ENCODE data around the gene NELL1.
"Not testable (repeated sequence)": the region's sequence is repeated elsewhere in the genome, so short reads cannot be mapped to it uniquely, and the experiment has no call there.

The NELL1 gene

DNA sequence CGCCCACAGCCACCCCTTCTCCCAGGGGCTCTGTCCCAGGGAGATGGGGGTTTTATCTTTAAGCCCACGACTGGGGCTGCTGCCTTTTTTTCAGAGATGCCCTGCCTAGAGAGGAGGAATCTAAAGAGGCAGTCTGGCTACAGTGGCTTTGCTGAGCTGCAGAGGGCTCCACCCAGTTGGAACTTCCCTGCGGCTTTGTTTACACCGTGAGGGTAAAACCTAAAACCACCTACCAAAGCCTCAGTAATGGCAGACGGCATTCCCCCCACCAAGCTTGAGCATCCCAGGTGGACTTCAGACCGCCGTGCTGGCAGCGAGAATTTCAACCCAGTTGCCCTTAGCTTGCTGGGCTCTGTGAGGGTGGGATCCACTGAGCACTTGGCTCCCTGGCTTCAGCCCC, 535.8 kb downstream of the NELL1 start:
- no peak for DNase-seq (ENCODE audit: low read depth)

DNA sequence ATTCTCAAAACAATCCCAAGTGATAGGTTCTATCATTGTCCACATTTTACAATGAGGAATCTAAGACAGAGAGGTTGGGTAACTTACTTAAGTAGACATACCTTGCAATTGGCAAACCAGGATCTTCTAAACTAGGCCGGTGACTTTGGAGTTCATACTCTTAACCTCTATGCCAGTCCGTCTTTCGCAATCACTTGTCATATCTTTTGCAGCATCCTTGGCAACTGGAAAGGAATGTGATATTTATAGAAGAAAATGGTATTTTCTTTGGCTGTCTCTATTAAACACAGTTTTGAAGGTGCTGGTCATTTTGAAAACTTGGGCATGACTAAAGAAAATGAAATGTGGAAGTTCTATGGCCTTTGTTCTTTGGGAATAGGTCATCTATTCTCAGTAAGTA, 556.5 kb downstream of the NELL1 start:
- DNase-seq (ENCODE audit: low read depth) = no peak

DNA sequence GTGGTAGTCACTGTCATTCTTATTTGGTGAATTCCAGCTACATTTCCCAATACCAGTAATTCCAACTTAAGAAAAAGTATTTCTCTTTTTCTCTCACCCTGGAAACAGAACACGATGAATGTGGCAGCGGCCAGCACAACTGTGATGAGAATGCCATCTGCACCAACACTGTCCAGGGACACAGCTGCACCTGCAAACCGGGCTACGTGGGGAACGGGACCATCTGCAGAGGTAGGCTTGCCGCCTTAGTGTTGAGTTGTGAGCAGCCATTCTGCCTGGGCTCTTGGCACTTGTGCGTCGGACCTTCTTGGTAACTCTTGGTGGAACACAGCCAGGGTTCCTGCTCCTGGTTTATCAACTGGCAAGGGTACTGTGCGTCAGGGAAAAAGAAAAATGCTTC, 559.8 kb downstream of the NELL1 start:
- DNase-seq (ENCODE audit: low read depth) = no peak

DNA sequence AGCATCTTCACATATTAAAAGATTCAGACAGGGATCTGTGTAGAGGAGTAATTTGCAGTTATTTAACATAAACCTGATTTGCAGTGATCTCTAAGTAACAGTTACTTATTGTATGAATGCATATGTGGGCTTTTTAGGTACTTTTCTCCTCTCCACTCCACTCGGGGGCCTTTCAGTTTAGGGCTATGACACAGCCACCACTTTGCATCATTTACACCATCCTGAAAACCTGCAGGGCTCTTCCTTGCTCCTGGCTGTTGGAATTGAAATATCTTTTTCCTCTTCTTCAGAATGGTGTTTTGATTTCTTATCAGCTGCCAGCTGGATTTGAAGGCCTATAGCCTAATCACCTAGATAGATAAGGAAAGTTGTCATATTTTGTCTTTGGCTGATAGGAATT, 580.8 kb downstream of the NELL1 start:
- no peak for DNase-seq (ENCODE audit: low read depth)

DNA sequence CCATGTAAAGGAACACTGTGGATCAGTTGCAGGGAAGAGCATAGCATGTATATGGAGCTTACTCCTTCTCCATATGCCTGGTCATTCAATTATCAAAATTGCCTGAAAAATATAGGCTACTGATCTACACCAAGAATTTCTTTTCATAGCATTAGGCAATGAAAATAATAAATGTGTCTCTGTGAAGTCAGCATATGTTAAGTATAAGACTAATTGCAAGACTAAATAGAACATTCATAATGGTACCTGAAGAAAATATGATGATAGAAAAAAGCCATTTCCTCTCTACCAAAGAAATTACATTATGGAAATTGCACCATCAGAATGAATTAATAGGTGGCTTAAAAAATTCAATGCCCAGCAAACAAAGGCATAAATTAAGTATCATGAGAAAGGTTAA, 584.7 kb downstream of the NELL1 start:
- no peak for DNase-seq (ENCODE audit: low read depth)

DNA sequence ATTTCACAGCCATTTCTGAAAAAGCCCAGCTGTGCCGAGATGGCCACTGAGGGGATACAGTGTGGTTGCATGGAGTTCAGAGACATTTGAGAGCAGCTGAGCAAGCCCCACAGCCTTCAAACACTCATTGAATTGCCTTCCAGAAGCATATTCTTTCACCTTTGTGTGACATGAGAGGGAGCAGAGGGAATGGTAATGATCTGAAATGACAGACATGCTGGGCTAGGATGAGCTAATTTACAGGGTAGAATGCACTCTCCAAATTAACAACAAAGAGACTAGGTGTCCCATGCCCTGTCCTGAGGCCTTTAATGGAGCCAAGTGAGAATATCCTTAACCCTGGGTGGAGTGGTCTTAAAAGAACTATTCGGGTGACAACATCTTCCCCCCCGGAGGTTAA, 585.4 kb downstream of the NELL1 start:
- no peak for DNase-seq (ENCODE audit: low read depth)

DNA sequence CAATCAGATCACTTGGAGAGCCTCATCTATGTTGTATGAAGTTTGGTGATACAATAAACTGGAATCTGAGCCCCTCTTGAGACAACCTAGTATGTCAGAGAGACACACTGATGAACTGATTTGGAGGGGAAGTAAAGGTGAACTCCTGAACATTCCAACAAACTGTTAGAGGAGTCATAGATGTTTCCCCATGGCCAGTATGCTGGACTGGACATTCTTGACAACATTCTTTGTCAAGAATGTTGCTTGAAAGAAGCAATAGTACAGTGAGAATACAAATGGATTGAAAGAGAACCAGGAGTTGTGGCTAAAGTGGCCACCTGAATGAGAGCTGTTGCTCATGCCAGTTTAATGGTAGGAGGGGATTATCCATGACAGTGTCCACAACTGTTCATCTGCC, 588.1 kb downstream of the NELL1 start:
- no peak for DNase-seq (ENCODE audit: low read depth)

DNA sequence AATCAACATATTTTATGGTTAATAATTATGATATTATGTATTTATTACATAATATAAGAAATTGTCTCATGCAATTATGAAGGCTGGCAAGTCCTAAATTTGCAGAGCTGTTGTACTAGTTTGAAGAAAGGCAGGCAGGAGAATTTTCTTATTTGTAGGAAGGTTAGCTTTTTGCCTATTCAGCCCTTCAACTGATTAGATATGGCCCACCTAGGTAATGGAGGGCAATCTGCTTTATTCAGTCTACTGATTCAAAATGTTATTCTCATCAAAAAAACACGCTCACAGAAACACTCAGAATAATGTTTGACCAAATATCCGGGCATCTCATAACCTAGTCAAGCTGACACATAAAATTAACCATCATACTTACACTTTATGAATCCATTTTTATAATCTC, 589.0 kb downstream of the NELL1 start:
- no peak for DNase-seq (ENCODE audit: low read depth)

DNA sequence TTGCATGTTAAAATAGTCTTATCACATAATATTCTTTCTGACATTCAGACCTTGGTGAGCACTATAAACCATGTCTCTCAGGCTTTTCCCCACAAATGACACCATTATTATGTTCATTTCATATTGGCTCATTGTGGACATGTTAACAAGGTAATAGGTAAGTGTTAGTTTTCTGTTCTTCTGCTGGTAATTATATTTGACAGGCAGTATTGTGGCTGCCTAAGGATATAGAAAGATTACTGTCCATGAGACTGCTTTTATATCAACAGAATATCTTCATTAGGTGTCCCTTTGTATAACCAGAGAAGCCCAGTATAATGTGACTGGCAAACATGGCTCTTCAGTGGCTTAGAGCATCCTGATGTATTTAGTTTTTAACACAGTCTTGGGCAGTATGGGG, 590.7 kb downstream of the NELL1 start:
- no peak for DNase-seq (ENCODE audit: low read depth)

DNA sequence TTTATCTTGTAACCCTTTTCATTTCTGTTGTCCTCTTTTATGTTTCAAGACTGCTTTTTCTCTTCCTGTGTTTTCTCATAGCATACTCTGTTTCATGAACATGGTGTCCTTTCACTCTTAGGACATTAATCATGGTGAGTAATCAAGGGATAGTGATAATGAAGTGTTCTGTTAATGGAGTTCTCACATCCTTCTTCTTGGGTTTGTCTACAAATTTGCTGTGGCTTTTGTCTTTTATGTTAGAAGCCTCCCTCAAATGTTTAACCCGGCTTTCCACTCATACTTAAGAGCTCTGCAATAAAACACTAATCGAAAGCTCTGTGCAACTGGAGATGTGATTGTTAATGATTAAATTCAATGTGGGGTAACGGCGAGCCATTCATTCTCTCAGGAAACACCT, 593.6 kb downstream of the NELL1 start:
- no peak for DNase-seq (ENCODE audit: low read depth)

DNA sequence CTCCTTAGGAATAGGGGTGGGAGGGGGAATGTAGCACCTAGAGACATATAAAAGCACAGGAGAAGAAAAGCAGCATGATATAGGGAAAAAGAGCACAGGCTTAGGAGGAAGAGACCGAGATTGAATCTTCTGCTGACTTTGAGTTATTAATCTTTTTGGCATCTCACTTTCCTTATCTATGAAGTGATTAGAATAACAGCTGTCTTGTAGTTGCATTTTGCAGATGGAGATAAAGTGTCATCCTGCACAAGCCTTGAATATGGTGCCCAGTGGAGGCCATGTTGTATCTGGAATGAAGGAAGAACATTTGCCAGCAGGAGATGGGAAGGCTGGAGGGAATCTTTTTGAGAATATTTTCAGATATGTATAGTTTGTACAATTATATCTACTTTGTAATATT, 594.7 kb downstream of the NELL1 start:
- no peak for DNase-seq (ENCODE audit: low read depth)

DNA sequence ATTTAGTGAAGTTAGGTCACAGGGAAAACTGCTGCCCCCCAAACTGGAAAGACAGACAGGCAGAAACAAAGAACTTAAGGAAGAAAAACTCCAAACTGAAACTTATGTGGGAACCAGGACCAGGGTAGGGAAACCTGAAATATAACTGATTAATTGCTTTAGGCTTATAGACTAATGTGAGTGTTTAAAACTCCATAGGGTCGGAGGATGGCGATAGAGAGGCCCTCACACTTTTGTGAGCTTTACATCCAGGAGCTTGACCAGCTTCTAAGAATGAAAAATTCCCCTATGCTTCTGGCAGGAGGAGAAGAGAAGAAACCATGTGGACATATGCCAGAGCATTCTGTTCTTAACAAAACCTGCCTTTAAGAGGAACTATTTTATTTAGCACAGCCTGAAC, 598.6 kb downstream of the NELL1 start:
- DNase-seq (ENCODE audit: low read depth) = no peak

DNA sequence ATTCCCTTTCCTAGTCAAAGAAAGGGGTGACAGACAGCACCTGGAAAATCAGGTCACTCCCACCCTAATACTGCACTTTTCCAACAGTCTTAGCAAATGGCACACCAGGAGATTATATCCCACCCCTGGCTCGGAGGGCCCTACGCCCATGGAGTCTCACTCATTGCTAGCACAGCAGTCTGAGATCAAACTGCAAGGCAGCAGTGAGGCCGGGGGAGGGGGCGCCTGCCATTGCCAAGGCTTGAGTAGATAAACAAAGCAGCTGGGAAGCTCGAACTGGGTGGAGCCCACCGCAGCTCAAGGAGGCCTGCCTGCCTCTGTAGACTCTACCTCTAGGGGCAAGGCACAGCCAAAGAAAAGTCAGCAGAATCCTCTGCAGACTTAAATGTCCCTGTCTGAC, 602.8 kb downstream of the NELL1 start:
- DNase-seq (ENCODE audit: low read depth) = not testable (repeated sequence)

DNA sequence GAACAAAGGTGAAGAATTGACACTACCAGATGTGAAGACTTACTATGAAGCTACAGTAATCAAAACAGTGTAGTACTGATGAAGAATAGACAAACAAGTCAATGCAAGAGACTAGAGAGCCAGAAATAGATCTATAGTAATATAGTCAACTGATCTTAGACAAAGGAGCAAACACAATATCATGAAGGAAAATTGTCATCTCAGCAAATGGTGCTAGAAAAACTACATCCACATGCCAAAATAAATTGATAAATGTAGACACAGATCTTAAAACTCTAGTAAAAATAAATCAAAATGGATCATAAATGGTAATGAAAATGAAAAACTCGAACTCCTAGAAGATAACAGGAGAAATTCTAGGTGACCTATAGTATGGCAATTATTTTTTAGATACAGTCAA, 609.5 kb downstream of the NELL1 start:
- no peak for DNase-seq (ENCODE audit: low read depth)

DNA sequence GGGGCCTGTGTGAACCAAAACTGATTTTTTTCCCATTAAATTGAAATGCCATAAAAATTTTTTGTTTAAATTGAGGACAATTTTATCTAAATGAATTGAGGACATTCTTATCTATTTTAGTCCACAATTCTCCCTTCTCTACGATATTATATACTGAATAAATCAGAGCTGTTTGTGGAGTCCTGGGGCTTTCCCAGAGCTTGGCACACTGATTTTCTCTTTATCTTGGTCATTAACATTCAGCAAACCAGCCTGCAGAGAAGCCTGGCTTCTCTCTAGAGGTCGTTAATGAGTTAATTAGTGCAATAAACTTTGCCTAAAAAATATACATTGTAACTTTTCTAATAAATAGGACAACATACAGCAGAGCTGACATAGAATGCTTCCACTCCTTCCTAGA, 615.7 kb downstream of the NELL1 start:
- DNase-seq (ENCODE audit: low read depth) = no peak

DNA sequence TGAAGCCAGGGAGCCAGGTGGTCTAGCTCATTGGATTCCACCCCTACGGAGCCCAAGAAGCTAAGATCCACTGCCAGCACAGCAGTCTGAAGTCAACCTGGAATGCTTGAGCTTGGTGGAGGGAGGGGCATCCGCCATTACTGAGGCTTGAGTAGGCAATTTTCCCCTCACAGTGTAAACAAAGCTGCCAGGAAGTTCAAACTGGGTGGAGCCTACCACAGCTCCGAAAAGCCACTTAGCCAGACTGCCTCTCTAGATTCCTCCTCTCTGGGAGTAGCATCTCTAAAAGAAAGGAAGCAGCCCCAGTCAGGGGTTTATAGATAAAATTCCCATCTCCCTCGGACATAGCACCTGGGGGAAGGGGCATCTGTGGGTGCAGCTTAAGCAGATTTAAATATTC, 620.3 kb downstream of the NELL1 start:
- no peak for DNase-seq (ENCODE audit: low read depth)

DNA sequence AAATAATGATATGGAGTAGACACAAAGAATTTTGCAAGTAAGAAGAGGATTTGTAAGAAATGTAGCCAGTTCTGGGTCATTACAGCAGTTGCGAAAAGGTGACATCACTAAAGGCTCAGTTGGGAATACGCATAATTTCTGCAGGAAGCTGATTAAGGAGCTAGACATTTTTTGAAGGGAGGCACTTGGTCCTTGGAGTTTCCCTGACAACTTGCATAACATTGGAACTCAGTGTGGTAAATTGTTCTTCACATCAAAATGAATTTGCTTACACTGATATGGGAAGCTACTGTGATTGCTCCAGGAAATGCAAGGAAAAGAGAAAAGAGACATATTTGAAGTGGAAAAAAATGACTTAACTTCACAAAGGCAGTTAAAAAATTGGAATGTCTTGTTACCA, 626.1 kb downstream of the NELL1 start:
- no peak for DNase-seq (ENCODE audit: low read depth)

DNA sequence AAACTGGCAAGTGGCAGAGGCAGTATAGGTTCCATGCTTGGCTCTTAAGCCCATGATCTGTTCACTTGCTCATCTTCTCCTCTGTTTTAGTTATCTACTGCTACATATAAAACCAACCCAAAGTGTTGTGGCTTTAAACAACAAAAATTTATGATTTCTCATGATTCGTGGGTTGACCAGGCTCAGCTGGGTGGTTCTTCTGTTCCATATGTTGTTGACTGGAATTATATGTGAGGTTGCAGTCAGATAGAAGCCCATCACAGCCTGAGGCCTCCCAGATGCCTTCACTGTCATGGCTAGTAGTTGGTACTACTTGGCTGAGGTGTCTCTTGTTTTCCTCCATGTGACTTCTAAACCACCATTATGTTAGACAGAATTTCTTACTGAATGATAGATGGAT, 632.6 kb downstream of the NELL1 start:
- no peak for DNase-seq (ENCODE audit: low read depth)

DNA sequence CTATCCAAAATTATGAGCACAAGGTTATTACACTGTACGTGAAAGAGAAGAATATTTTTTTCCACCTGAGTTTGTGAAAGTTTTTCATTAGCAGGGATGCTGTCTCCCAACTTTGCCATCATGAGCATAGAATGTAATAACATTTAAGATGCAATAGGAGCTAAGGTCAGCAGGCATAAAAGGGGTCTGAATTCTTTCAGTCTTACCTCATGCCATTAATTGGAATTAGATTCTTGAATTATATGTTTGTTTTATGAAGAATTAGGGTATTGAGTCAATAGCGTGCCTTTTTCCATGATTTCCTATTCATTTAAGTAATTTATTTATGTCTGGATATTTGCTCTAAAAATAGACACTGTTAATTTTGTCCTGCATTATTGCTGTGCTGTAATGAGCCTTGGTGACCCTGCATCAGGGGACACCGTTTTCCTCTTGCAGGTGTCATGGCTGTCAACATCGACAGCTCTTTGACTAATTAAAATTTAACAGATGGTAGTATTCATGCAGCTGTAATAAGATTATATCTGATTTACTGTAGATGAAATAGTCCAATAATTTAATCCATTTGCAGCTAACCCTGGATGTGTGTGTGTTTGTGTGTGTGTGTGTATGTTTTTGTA, 637.5 kb downstream of the NELL1 start:
- DNase-seq (ENCODE audit: low read depth) = no peak

DNA sequence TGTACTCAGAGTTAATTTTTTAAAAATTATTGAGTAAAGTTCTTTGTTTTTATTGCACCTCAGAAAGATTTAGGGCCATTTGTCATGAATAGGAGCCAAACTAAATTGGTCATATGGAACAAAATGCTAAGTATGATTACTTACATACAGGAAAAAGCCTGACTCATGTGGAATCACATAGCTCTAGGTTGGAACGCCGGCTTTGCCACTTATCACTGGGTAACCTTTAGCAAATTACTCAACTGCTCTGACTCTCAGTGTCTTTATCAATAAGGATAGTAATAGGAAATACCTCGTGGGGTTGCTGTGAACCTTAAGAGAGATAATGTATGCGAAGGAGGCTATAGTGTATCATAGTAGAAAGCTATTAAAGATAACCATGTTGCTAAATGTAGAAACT, 638.5 kb downstream of the NELL1 start:
- DNase-seq (ENCODE audit: low read depth) = no peak

DNA sequence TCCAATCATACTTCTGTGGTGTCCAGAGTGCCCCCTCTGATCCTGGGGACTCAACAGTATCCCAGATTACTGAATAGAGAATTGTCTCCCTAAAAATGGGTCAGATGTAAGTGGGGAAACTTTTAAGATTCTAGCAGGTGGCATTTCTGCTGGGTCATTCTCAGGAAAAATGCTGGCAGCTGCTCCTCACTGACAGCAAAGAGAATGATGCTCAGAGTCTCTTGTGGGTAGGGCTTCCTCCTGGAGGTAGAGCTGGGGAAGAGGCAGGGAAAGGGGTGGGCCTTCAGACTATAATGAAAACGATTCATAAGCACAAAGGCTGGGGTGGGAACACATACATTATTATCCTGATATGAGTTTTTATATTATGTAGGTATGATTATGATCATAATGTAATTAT, 647.2 kb downstream of the NELL1 start:
- no peak for DNase-seq (ENCODE audit: low read depth)

DNA sequence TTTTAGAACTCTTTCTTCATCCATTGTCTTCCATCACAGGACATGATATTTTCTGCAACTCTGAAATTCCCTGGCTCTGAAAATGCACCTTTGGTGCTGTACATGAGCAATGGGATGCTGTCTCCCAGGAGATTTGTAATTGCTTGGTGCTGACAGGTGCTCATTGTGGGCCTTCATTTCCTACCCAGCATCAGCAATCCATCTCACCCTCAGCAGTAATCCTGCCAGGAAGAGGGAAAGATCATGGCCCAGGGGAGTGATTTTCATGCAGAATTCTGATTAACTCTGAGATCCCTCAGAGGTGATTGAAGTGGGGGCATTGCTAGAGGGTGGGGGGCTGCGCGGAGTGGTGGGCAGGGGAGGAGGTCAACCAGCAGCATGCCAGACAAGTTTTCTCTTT, 651.7 kb downstream of the NELL1 start:
- DNase-seq (ENCODE audit: low read depth) = no peak

DNA sequence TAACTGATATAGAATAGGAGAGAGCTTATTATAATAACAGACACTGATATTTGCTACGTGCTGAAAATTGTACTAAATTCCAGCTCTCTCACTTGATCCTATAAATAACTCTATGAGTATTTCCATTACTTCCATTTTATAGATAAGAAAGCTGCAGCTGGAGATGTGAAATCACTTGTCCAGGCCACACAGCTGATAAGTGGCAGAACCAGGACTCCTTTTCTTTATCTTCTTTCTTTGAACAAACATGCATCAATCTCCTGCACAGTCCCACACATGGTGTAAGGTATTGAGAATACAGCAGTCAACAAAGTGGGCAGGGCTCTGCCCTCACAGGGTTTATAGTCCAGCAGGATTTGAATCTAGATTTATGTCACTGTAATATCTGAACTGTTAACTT, 652.1 kb downstream of the NELL1 start:
- no peak for DNase-seq (ENCODE audit: low read depth)

DNA sequence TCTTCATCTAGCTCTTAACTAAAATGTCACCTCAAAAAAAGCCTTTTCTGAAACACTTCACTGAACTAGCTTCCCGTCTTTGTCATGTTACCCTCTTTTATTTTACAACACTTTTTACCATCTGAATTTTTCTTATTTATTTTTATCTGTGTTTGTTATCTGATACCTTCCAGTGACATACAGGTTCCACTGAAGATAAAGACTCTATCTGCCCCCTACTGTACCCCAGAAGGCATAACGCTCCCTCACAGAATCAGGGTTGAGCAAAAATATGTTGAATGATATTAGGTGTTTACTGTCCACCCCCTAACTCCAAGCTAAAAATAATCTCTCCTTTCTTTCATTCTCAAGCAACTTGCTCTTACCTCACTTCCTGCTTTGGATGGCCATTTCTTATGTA, 654.2 kb downstream of the NELL1 start:
- no peak for DNase-seq (ENCODE audit: low read depth)

DNA sequence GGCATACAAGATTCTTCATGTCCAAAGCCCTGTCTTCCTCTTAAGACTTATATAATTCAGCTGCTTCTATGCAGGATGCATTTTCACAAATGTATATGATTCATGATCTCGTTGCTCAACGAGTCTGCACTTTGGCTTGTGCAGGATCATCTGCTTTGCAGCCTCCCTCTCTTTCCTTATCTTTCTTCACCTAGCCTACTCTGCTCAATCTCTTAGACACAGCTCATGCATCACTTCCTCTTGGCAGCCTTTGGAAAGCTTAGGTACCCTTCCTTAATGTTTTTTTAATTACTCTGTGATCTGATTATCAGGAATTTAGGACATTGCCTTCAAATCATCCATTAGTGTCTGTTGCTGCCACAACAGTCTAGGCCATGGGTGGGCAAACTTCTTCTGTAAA, 673.8 kb downstream of the NELL1 start:
- DNase-seq (ENCODE audit: low read depth) = no peak

Data from fibroblast of gingiva (primary cell).